AG10803 (cell line): ENCODE measurements around the gene ARHGAP15.

Experiments used
- DNase-seq: peaks from one replicate; pipeline ENCODE4 v3.0.0; 2010; ENCODE audit warnings: low read depth
- H3K4me3 ChIP-seq: 2 replicates; pipeline ENCODE4 v1.5.1; 2011; ENCODE audit warnings: mild to moderate bottlenecking, low read length, control low read depth
- CTCF ChIP-seq: conservative IDR thresholded peaks from 2 replicates; pipeline ENCODE4 v1.5.1; 2011; ENCODE audit warnings: mild to moderate bottlenecking, low read length, control low read depth, inconsistent platforms

ARHGAP15 gene

GRCh38 chr2:143230506-143231253, 101.5 kb downstream of the ARHGAP15 start:
- no peak overlapping the region for H3K4me3 ChIP-seq
- DNase-seq: no peak
- no peak for TF ChIP-seq CTCF

- TF ChIP-seq CTCF: no peak
- DNase-seq: no peak
- H3K4me3 ChIP-seq: no peak overlapping the region
Measured at GRCh38 chr2:143231254-143231645, 102.0 kb downstream of the ARHGAP15 start.

GRCh38 chr2:143237146-143237777, 108.0 kb downstream of the ARHGAP15 start:
- TF ChIP-seq CTCF: no peak
- DNase-seq: no peak
- no peak overlapping the region for H3K4me3 ChIP-seq

GRCh38 chr2:143241403-143242088, 112.3 kb downstream of the ARHGAP15 start:
- peak; percentile 17 for DNase-seq
- TF ChIP-seq CTCF: no peak
- no peak overlapping the region for H3K4me3 ChIP-seq

GRCh38 chr2:143246246-143246645, 117.0 kb downstream of the ARHGAP15 start:
- no peak for TF ChIP-seq CTCF
- no peak overlapping the region for H3K4me3 ChIP-seq
- no peak for DNase-seq

- DNase-seq: no peak
- H3K4me3 ChIP-seq: no peak overlapping the region
- TF ChIP-seq CTCF: no peak
Measured at GRCh38 chr2:143246815-143247744, 117.9 kb downstream of the ARHGAP15 start.
